AG09309 (cell line): Measurements from ENCODE around the gene DISP3.

Experiments
- DNase-seq: peaks from one replicate; pipeline ENCODE4 v3.0.0-alpha.2; 2010; ENCODE audit warnings: low read depth
- H3K4me3 ChIP-seq: 2 replicates; pipeline ENCODE4 v1.5.1; 2011; ENCODE audit warnings: mild to moderate bottlenecking, low read depth, low read length, moderate library complexity; ENCODE audit not compliant: control insufficient read depth
- CTCF ChIP-seq: IDR thresholded peaks from 2 replicates; pipeline ENCODE4 v1.5.1; 2011; ENCODE audit warnings: mild to moderate bottlenecking, low read depth, low read length, inconsistent platforms; ENCODE audit not compliant: insufficient read depth, control insufficient read depth; ENCODE audit errors: missing control alignments

The DISP3 gene

DNA sequence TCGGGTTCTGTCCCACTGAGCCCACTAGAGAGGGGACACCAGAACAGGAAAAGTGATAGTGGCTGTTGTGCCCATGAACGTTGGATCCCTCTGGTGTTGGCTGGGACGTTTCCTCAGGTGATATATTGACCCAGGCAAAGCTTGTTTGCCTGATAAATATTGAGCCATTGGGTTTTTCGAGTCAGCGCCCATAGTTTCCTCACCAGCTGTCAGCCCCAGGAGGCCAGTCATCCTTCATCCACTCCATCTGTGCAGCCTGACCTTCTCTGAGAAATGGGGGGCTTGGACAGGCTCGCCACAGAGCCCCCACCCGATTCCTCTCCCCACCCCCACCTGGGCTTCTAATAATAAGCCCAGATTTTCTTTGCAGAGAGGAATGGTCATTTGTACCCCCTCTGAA lies 13.3 kb downstream of the DISP3 start:
- no peak for TF ChIP-seq CTCF
- DNase-seq: no peak
- H3K4me3 ChIP-seq: no peak overlapping the region

DNA sequence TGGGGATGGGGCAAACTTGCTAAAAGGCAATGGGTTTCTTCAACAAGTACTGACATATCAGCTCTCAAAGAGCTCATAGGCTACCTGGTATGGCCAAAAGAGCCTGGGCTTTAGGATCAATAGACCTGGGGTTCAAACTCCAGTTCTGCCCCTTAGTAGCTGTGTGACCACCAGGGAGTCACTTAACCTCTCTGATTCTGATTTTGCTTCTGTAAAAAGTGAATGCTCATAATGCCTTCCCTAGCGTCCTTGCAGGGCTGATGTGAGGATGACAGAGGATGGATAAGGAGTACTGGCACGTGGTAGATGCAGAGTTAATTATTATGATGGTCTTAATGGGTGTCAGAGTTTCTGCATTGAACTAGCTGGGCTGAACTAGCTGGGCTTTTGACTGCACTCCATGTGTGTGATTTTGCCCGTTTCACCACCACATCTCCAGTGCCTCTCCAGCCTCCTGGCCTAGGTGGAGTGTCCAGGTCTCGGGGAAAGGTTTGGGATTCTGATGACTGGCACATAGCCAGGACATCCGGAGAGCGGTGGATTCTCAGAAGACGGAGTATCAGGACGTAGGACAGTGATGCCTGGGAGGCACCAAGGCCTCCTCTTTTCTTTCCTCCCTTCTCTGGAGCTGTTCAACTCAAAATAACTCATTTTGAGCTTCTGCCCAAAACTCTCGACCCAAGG lies 15.2 kb downstream of the DISP3 start:
- no peak overlapping the region for H3K4me3 ChIP-seq
- DNase-seq: no peak
- TF ChIP-seq CTCF: no peak

- no peak for DNase-seq
- no peak for TF ChIP-seq CTCF
- no peak overlapping the region for H3K4me3 ChIP-seq
Observed at GRCh38 chr1:11494771-11495170, 15.8 kb downstream of the DISP3 start.

- no peak for TF ChIP-seq CTCF
- DNase-seq: no peak
- no peak overlapping the region for H3K4me3 ChIP-seq
Observed at GRCh38 chr1:11495579-11495978, 16.6 kb downstream of the DISP3 start.

DNA sequence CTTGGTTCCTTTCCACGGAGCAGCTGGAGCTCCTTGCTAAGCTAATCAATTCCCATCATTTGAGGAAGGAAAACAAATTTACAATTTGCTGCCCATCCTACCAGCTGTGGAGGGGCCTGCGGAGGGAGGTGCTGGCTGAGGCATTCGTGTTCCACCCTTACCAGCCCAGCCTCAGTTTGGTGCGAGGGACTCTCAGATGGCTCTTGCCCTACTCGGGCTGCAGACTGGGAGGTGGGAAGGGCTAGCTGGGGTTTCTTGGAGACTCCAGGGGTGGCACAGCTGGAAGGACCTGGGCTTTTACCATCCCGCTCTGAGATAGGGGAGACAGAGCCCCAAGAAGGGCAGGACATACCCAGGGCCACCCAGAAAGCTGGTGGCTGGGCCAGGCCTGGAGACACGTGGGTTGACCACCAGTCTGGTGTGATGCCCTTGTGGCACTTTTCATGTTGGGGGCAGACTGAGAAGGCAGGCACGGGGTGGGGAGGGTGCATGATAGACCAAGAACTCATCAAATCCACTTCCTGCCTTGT lies 17.7 kb downstream of the DISP3 start:
- no peak for TF ChIP-seq CTCF
- H3K4me3 ChIP-seq: no peak overlapping the region
- DNase-seq: no peak

DNA sequence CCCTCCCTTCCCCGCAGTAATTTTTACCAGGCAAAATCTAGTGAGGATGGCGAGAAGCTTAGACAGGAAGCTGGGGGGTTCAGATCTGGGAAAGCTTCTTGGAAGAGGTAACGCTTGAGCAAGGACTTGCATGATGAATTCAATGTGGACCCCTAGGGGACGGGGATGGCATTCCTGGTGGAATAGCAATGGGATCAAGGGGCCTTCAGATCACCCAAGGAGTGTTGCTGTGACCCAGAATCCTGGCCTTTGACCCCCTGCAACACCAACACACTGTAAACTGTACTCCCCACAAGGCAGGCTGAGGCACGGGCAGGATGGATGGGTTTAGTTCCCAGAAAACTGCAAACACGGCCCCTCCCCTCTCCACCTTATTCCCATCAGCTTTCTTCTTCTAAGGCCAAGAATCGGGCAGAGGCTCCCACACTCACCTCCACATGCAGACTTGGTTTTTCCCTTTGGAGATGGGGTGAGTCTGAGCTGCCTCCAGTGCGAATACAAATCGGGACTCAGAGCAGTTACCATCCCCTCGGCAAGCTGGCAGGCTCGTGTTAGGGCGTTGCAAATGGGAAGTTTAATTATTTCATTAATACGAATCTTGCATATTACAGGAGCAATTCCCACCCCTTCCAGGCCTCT lies 20.1 kb downstream of the DISP3 start:
- TF ChIP-seq CTCF: no peak
- H3K4me3 ChIP-seq: no peak overlapping the region
- DNase-seq: no peak
